Stomach smooth muscle (tissue), 2 donors: ENCODE measurements around the gene IL25.
"Not testable (repeated sequence)": the region's sequence is repeated elsewhere in the genome, so short reads cannot be mapped to it uniquely, and the experiment has no call there.

Source experiments
- H3K27ac ChIP-seq: one replicate; pipeline ENCODE4 v1.7.0; 2013; ENCODE audit warnings: mild to moderate bottlenecking, low read length, inconsistent platforms
- H3K27me3 ChIP-seq, 2 donors: one replicate each; pipeline ENCODE4 v1.7.0; 2013; ENCODE audit warnings: low read length in 2 of 2; ENCODE audit not compliant: insufficient read depth in 2 of 2, control insufficient read depth in 1 of 2
- H3K36me3 ChIP-seq, 2 donors: one replicate each; pipeline ENCODE4 v1.7.0; 2013; ENCODE audit warnings: low read length in 2 of 2; ENCODE audit not compliant: control insufficient read depth in 2 of 2, insufficient read depth in 2 of 2
- H3K4me1 ChIP-seq: one replicate; pipeline ENCODE4 v1.7.0; 2013; ENCODE audit warnings: low read length; ENCODE audit not compliant: control insufficient read depth, insufficient read depth
- H3K4me3 ChIP-seq, 2 donors: one replicate each; pipeline ENCODE4 v1.7.0; 2013; ENCODE audit warnings: low read length in 2 of 2
- H3K9ac ChIP-seq, 2 donors: one replicate each; pipeline ENCODE4 v1.7.0; 2013; ENCODE audit warnings: low read length in 2 of 2, mild to moderate bottlenecking in 1 of 2
- H3K9me3 ChIP-seq, 2 donors: one replicate each; pipeline ENCODE4 v1.7.0; 2013; ENCODE audit warnings: low read length in 2 of 2; ENCODE audit not compliant: control insufficient read depth in 2 of 2
- donor health status: healthy.
- donor health status: Pancreatic carcinoma.

The IL25 gene

DNA sequence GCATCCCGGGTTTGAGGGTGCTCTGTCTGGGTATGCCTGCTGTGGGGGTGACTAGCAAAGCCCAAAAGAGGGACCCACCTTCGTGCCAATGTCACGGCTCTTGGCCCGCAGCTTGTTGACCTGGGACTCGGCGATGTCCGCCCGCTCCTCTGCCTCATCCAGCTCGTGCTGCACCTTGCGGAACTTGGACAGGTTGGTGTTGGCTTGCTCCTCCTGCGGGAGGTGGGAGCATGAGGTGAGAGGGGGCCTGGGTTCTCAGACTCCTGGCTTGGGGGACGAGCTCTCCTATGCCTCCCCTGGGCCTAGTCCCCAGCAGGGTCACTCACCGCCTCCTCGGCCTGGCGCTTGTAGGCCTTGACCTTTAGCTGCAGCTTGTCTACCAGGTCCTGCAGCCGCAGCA, 41.1 kb downstream of the IL25 start:
- H3K36me3 ChIP-seq = no peaks in the 10 kb centered on the region
- no peaks in the 10 kb centered on the region for H3K4me1 ChIP-seq
- H3K27me3 ChIP-seq = peaks cover 4 to 5% of the 10 kb centered on the region in 2 donors
- no peaks in the 10 kb centered on the region for H3K9me3 ChIP-seq
- no peak overlapping the region for H3K27ac ChIP-seq
- no peak overlapping the region for H3K9ac ChIP-seq
- no peak overlapping the region for H3K4me3 ChIP-seq

DNA sequence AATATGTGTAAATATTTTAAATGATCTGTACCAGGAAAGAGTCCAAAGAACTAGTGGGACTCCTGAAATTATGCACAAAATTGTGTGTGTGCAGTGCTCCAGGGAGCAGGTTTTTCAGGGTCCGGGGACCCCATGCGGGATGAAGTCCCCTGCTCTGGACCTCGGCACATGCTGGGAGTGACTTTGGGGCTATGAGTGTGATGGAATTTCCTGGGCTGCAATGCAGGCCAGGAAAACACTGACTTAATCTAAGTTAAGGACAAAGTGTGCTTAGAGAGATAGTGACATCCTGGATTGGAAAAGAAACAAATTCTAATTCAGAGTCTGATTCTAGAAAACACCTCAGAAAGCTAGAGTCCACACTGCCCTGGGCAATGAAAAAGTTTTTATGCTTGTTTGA, 41.6 kb downstream of the IL25 start:
- Histone ChIP-seq H3K36me3 (no peaks in the 10 kb centered on the region), H3K9ac (no peak overlapping the region), H3K9me3 (no peaks in the 10 kb centered on the region), H3K27ac (no peak overlapping the region), H3K4me3 (no peak overlapping the region), H3K4me1 (no peaks in the 10 kb centered on the region), H3K27me3 (peaks cover 4 to 5% of the 10 kb centered on the region in 2 donors)

DNA sequence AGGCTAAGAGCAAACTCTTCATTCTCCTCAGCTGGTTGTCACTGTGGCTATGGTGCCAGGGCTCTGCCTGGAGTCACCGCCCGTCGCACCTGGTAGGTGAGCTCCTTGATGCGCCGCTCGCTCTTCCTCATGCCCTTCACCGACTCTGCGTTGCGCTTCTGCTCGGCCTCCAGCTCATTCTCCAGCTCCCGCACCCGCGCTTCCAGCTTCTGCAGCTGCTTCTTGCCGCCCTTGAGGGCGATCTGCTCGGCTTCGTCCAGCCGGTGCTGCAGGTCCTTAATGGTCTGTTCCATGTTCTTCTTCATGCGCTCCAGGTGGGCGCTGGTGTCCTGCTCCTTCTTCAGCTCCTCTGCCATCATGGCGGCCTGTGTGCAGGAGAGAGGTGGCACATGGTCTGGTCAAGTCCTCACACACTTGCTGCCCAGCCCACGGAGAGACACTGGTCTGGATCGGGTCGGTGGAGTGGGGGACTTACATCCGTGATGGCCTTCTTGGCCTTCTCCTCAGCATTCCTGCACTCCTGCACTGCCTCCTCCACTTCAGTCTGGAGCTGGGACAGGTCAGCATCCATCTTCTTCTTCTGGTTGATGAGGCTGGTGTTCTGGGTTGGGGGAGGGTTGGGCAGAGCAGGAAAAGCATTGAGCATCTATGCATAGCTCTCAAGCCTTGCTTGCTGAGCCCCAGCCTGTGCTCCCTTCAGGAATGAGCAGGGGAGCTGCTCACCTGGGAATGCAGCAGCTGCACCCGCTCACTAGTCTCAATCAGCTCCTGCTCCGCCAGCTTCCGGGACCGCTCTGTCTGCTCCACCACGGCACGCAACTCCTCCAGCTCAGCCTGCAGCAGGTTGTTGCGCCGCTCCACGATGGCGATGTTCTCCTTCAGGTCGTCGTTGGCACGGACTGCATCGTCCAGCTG, 42.6 kb downstream of the IL25 start:
- Histone ChIP-seq H3K9me3 (no peaks in the 10 kb centered on the region), H3K9ac (no peak overlapping the region), H3K27me3 (peaks cover 4 to 5% of the 10 kb centered on the region in 2 donors), H3K36me3 (no peaks in the 10 kb centered on the region), H3K4me3 (no peak overlapping the region), H3K27ac (no peak overlapping the region), H3K4me1 (no peaks in the 10 kb centered on the region)

DNA sequence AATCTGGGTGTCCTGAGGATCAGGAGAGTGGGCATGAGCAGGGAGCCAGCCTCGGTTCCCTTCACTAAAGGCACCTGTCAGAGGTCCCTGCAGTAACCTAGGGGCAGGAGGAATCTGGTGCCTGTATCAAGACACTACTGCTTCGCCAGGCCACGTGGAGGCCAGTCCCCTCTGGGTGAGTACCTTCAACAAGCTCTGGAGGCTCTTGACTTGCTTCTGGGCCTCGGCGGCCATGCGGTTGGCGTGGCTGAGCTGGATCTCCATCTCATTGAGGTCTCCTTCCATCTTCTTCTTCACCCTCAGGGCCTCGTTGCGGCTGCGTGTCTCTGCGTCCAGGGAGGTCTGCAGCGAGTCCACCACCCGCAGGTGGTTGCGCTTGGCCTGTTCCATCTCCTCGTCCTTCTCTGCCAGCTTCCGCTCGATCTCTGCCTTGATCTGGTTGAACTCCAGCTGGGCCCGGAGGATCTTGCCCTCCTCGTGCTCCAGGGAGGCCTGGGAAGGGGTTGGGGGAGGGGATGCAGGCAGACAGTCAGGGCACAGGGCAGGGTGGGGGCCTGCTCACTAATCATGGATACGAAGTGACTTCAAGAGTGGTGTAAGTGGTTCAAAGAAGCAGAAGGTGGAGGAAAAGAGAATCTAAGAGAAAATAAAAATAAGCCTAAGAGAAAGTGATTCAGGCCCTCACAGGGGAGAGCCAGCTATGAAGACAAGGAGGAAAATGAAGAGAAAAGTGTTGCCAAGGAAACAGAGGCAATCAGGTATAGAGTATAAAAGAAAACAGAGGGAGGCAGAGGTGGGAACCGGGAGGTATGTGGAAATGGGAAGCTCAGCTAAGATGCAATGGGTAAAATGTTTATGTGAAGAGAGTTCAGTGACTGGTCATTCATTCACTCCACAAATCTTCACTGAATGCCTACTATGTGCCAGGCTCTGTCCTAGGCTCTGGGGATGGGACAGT, 43.5 kb downstream of the IL25 start:
- Histone ChIP-seq H3K9me3 (no peaks in the 10 kb centered on the region), H3K27ac (no peak overlapping the region), H3K36me3 (no peaks in the 10 kb centered on the region), H3K9ac (no peak overlapping the region), H3K4me1 (no peaks in the 10 kb centered on the region), H3K4me3 (no peak overlapping the region), H3K27me3 (peaks cover 4 to 5% of the 10 kb centered on the region in 2 donors)

DNA sequence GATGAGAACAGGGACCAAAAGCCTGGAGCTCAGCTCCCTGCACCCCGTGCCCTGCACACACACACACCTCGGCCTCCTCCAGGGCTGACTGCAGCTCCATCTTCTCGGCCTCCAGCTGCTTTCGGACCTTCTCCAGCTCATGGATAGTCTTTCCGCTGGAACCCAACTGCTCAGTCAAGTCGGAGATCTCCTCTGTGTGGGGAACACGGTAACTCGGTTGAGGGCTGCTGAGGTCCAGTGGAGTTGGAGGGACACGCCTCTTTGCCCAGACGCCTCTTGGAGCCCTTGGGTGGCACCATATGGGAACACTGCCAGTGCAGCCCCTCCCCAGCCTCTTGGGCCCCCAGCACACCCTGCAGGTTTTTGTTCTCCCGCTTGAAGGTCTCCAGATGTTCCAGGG, 44.2 kb downstream of the IL25 start:
- H3K27ac ChIP-seq = no peak overlapping the region
- H3K36me3 ChIP-seq = no peaks in the 10 kb centered on the region

DNA sequence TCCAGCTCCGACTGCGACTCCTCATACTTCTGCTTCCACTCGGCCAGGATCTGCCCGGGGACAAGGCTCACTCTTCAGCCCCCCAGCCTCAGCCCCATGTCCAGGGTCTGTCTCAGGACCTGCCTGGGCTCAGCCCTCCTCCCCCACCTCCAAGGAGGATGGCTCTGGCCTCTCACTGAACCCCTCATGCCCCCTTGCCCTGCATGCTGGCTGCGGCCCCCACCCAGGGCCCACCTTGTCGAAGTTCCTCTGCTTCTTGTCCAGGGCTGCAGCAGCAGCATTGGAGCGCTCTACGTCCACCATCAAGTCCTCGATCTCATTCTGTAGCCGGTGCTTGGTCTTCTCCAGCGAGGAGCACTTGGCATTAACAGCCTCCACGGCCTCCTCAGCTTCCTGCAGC, 44.7 kb downstream of the IL25 start:
- not testable (repeated sequence) for H3K4me3 ChIP-seq, H3K9me3 ChIP-seq, H3K27me3 ChIP-seq, H3K4me1 ChIP-seq, H3K36me3 ChIP-seq, H3K9ac ChIP-seq, H3K27ac ChIP-seq

More for the DNA sequence above, 44.2 kb downstream of the IL25 start:
- Histone ChIP-seq H3K9ac (no peak overlapping the region), H3K4me1 (no peaks in the 10 kb centered on the region), H3K4me3 (no peak overlapping the region), H3K9me3 (no peaks in the 10 kb centered on the region), H3K27me3 (peaks cover 4% of the 10 kb centered on the region in 2 donors)

DNA sequence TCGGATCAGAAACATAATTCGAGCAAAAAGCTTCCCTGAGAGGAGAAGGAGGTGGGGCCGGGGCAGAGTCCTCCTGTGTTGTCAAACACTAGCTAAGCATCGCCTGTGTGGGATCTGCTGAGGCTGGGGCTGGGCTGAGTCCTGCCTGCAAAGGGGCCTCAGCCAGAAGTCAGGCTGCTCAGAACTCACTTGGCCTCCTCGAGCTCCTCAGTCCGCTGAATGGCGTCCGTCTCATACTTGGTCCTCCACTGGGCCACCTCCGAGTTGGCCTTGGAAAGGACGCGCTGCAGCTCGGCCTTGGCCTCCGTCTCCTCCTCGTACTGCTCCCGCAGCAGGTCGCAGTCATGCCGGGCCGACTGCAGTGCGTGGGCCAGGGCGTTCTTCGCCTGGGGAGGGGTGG, 45.4 kb downstream of the IL25 start:
- Histone ChIP-seq H3K4me1 (no peaks in the 10 kb centered on the region), H3K27ac (no peak overlapping the region)

DNA sequence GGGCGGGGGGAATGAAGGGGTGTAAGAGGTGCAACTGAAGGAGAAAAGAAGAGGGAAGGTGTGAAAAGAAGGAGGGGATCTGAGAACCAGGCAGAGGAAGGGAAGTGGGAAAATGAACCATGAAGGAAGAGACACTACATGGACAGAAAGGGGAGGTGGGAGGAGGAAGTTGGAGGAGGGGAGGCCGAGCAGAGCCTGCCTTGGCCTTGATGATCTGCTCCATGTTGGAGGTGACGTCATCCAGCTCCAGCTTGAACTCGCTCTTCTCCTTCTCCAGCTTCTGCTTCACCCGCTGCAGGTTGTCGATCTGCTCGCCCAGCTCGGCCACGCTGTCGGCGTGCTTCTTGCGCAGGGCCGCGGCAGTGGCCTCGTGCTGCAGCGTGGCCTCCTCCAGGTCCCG, 47.0 kb downstream of the IL25 start:
- H3K9ac ChIP-seq, H3K4me1 ChIP-seq, H3K27me3 ChIP-seq, H3K36me3 ChIP-seq, H3K9me3 ChIP-seq, H3K27ac ChIP-seq, H3K4me3 ChIP-seq: not testable (repeated sequence)

More for the DNA sequence above, 45.4 kb downstream of the IL25 start:
- H3K27me3 ChIP-seq = peaks cover 0 to 2% of the 10 kb centered on the region in 2 donors
- H3K36me3 ChIP-seq = no peaks in the 10 kb centered on the region
- H3K4me3 ChIP-seq = no peak overlapping the region
- H3K9me3 ChIP-seq = no peaks in the 10 kb centered on the region
- no peak overlapping the region for H3K9ac ChIP-seq

DNA sequence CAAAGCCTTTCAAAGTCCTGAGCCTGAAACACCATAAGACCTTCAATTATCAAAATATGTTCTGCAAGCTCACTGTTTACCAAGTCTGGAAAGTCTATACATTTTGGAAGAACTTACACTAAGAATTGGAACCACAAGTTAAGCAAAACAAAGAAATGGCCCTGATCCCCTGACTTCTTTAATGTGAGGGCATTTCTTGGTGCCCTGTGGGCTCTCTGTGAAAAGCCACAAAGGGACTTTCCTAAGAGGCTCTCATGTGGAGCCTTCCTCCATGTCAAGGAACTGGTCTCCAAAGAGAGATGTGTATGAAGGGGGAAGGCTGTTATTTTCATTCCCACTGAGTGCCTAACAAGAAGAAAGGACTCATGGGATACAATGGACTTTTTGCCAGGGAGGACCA, 49.0 kb downstream of the IL25 start:
- Histone ChIP-seq H3K9me3 (no peaks in the 10 kb centered on the region), H3K4me3 (no peak overlapping the region), H3K4me1 (no peaks in the 10 kb centered on the region), H3K36me3 (no peaks in the 10 kb centered on the region), H3K9ac (no peak overlapping the region), H3K27ac (no peak overlapping the region), H3K27me3 (peaks cover 0 to 2% of the 10 kb centered on the region in 2 donors)

DNA sequence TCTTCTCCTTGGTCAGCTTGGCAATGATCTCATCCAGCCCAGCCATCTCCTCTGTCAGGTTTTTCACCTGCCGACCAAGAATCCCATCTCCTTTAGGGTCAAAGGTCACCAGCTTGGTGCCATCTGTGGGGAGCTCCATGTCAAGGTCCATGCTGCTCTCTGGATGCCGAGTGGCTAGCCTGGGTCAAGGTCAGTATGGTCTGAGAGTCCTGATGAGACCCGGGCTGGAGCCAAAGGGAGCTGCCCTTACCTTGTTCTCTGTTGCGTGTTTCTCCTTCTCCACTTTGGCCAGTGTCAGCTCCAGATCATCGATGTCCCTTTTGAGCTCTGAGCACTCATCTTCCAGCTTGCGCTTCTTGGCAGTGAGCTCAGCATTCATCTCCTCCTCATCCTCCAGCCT, 51.0 kb downstream of the IL25 start:
- Histone ChIP-seq H3K9ac (no peak overlapping the region), H3K4me3 (no peak overlapping the region), H3K36me3 (no peaks in the 10 kb centered on the region)

More for the DNA sequence above, 51.0 kb downstream of the IL25 start:
- Histone ChIP-seq H3K27me3 (peaks cover 0 to 2% of the 10 kb centered on the region in 2 donors), H3K4me1 (no peaks in the 10 kb centered on the region), H3K9me3 (no peaks in the 10 kb centered on the region), H3K27ac (no peak overlapping the region)
